Fibroblast of peridontal ligament (primary cell): ENCODE results near the gene BUB1B.
"Not testable (repeated sequence)": the region's sequence is repeated elsewhere in the genome, so short reads cannot be mapped to it uniquely, and the experiment has no call there.

Experiments
- DNase-seq: peaks from one replicate; pipeline ENCODE4 v3.0.0-alpha.2; 2010; ENCODE audit errors: extremely low read depth

BUB1B gene, protein sequence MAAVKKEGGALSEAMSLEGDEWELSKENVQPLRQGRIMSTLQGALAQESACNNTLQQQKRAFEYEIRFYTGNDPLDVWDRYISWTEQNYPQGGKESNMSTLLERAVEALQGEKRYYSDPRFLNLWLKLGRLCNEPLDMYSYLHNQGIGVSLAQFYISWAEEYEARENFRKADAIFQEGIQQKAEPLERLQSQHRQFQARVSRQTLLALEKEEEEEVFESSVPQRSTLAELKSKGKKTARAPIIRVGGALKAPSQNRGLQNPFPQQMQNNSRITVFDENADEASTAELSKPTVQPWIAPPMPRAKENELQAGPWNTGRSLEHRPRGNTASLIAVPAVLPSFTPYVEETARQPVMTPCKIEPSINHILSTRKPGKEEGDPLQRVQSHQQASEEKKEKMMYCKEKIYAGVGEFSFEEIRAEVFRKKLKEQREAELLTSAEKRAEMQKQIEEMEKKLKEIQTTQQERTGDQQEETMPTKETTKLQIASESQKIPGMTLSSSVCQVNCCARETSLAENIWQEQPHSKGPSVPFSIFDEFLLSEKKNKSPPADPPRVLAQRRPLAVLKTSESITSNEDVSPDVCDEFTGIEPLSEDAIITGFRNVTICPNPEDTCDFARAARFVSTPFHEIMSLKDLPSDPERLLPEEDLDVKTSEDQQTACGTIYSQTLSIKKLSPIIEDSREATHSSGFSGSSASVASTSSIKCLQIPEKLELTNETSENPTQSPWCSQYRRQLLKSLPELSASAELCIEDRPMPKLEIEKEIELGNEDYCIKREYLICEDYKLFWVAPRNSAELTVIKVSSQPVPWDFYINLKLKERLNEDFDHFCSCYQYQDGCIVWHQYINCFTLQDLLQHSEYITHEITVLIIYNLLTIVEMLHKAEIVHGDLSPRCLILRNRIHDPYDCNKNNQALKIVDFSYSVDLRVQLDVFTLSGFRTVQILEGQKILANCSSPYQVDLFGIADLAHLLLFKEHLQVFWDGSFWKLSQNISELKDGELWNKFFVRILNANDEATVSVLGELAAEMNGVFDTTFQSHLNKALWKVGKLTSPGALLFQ

DNA sequence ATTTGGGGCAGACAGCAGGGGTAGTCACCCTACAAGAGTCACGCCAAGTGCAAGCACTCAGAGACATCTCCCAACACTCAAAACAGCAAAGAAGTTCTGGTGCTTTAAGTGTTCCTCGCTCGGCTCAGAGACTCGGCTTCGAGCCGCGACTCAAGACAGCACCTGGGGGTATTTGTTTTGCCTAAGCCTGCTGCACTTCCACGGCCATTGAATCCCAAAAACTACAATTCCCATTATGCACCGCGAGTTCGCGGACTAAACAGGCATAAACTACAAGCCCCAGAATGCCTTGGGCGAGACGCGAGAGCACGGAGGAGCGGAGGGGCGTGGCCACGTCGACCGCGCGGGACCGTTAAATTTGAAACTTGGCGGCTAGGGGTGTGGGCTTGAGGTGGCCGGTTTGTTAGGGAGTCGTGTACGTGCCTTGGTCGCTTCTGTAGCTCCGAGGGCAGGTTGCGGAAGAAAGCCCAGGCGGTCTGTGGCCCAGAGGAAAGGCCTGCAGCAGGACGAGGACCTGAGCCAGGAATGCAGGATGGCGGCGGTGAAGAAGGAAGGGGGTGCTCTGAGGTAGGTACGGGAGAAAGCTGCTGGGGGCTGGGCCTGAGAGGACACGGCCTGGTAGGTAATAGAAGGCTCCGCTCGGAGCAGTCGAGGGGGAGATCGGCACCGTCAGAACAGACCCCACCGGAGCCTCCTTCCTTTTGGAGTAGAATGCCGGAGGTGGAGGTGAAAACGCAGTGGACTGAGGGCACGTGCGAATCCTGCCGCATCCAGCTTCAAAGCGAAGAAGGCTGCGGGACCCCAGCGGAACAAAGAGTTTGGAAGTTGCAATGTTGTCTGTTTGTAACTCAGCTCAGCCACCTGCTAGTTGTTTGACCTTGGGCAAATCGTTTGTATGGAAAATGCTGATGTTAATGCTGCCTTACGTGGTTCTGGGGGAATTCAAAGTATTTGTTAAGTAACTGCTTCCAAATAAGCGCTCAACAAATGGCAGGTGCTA is at the start of gene BUB1B:
BUB1B (plus strand) TSS at position 381 of the 1,000 bp plus-strand sequence; CDS start at position 533, 152 bp downstream.
- DNase-seq = peak; percentile 88

DNA sequence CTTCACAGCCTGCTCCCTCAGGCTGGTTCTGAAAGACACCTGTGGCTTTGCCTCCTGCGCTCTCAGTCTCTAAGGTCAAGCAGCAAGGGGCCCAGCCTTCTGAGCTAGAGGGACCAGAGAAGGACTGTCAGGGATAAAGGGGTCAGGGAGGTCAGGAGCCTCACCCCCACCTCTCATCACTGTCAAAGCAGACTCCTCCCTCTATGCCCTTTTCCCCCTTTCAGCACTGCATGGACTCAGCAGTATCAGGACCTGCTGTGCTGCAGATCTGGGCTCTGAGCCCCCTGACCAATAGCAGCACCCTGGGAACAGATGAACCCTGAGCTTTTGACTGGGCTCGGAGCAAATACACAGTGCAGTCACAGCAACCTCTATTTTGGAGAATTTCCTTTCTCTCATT is 49.0 kb upstream of the BUB1B start:
- no peak for DNase-seq

DNA sequence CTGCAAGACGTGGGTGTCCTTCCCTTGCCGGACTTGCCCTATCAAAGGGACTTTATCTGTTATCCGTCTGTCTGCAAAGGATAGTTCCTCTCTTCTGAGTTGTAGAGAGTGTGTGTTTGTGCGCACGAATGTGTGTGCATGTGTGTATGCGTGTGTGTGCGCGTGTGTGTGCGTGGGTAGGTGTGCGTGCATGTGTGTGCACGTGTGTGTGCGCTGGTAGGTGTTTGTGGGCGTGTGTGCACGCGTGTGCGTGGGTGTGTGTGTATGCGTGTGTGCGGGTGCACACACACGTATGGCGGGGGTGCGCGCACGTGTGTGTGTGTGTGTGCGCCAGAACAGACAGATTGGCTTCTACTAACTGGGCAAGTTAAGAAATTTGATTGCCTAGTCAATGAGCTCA is 48.1 kb upstream of the BUB1B start:
- DNase-seq = no peak

DNA sequence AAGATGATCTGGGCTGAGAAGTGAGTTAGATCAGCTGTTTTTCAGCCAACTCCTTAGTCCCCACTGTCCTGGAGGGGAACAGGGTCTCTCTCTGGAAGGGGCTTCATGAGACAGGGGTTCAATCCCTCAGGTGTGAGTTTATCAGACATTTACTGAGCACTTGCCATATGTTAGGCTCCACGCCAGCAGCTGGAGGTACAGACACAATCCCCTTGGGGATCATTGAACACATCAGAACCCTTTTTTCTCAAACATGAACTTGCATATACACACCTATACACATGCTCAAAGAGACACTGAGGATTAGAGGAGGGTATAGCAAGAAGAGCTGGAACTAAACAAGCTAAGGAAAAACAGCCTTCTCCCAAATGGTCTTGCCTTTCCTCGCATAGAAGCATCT is 46.7 kb upstream of the BUB1B start:
- DNase-seq = no peak

DNA sequence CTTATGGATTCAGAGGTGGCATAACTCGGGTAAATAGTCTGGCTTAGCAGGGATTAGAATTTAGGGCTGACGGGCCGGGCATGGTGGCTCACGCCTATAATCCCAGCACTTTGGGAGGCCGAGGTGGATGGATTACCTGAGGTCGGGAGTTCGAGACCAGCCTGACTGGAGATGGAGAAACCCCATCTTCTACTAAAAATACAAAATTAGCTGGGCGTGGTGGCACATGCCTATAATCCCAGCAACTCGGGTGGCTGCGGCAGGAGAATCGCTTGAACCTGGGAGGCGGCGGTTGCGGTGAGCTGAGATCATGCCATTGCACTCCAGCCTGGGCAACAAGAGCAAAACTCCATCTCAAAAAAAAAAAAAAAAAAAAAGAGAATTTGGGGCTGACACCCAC is 45.8 kb upstream of the BUB1B start:
- DNase-seq = not testable (repeated sequence)

DNA sequence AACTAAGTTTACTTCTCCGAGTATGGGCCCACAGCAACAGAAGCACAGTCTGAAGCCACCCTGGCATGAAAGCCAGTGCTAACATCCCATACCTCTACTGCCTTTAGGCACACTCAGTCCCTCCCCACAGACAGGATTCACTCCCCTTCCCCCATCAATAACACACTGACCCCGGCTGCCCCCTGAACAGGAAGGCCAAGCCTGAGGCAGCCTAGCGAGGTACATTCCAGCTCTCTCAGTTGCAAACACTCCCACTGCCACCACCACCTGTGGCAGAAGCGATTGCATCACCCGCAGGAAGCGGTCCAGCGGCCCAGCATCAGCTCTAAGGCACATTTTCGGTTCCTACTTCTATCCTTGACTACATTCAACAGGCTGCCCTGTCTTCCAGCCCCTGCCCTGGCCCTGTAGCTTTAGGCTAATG is 45.2 kb upstream of the BUB1B start:
- no peak for DNase-seq

DNA sequence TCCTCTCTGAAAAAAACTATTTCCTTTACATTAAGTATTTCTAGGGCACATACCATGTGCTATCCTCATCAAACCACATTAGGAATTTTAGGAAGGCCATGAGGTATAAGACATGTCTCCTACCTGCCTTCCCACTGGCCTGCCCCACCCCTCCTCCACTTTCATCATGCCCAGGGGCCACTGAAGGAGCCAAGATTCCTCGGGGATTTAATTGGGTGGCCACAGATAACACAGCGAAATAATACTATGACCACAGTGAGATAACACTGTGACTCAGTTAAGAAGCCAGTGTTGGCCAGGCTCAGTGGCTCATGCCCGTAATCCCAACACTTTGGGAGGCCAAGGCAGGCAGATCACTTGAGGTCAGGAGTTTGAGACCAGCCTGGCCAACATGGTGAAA is 42.4 kb upstream of the BUB1B start:
- no peak for DNase-seq

DNA sequence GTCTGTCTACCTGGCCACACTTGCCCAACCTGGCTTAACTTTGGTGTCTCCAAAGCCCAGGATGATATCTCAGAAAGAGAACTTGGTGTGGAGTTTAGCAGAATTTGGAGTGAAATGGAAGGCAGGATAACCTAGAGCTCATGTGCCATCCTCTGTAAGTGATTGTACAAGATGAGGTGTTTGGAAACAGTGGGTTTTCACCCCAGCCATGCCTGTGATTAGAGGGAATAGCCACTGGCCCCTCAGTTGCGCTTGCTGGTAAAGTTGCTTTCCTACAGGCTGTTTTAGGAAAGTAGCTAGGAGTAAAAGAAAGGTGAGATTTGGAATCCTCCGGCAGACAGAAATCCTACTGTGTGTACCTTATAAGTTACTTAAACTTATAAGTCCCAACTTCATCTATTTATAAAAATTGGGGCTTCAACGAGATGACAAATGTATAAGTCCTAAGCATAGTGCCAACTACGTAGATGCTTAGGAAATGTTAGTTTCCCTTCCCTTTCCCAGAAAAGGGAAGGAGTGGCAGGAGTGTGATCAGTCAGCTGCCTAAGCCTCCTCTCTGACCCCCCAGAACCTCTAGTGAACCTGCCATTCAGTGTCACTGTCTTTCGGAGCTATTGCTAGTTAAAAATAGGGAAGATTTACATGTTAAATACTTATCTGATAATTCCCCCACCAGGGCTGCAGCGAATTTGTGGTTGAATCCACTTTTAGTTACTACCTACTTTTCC is 38.8 kb upstream of the BUB1B start:
- DNase-seq = no peak

DNA sequence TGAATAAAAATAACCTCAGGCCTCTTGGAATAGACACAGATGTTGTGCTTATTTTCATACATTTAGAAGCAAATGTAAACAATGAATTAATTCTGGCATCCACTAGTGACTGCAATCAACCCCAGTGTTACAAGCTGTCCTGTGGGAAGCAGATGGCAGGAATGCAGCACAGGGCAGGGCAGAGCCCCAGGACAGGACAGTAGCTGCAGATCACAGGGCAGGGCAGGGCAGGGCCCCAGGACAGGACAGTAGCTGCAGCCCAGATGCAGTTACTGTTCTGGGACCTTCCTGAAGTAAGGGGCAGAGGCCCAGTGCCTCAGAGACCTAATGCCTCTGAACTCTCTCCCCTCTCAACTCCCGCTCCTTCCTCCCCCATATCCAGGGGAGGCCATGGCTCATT is 37.9 kb upstream of the BUB1B start:
- not testable (repeated sequence) for DNase-seq

DNA sequence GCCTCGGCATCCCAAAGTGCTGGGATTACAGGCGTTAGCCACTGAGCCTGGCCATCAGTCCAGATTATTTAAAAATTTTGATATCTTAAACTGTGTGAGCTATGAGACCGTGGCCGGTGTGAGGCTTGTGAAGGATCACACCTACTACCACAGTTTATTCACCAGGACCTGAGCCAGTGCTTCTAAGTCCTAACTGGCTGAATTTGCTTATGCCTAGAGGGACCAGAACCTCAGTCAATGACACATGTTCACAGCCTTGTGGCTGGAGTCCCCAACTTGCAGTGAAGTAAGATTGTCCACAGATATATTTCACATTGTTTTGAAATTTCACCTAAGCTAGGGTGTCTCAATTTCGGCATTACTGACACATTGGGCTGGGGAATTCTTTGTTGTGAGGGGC is 37.0 kb upstream of the BUB1B start:
- not testable (repeated sequence) for DNase-seq

DNA sequence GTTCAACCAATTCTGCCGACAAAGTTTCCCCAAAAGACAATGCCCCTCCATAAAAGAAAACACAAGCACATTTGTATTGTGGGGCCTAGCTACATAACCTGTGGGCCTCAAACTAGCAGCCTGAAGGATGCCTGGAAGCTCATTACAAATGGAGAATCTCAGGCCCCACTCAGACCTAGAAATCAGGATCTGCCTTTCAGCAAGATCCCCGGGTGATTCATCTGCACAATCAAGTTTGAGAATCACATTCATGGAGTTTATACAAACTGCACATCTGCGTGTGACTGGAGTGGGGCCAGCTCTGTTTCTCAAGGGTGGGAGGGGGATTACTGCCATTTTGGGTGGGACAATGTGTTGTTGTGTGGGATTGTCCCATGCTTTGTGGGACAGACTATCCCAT is 36.5 kb upstream of the BUB1B start:
- not testable (repeated sequence) for DNase-seq

DNA sequence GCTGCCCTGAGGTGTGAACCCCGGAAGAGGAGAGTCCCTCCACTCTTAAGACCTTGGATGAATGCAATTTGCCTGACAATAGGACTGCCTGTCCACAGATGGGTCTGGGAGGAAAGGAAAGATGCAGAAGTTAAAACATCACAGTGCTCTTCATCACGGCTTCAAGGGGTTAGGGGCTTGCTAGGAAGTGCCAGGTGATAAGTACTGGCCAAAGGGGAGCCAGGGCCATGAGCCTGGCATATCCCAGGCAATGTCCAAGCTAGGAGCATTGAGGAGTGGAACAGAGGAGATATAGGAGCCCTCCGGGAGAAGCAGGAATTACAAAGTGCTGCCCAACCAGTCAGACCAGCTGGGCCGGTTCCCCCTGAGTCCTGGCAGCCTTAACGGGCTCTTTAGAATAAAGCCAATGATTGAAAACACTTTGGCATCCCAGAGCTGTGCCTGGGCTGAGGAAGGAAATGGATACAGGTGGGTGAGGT is 36.0 kb upstream of the BUB1B start:
- not testable (repeated sequence) for DNase-seq

DNA sequence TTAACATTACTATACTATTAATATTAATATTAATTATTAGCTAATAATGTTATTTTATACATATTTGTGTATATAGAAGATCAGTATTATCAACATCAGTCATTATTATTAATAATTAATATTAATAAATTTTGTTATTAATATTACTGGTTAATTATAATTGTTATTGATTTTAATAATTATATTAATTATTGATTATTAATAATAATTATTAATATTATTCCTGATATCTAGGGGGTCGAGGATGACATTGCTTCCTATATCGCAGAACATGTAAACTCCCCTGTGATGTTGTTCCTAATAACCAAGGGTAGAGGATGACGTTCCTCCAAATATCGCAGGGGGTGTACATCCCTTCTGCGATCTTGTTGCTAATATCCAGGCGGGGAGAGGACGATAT is 34.9 kb upstream of the BUB1B start:
- DNase-seq = no peak

DNA sequence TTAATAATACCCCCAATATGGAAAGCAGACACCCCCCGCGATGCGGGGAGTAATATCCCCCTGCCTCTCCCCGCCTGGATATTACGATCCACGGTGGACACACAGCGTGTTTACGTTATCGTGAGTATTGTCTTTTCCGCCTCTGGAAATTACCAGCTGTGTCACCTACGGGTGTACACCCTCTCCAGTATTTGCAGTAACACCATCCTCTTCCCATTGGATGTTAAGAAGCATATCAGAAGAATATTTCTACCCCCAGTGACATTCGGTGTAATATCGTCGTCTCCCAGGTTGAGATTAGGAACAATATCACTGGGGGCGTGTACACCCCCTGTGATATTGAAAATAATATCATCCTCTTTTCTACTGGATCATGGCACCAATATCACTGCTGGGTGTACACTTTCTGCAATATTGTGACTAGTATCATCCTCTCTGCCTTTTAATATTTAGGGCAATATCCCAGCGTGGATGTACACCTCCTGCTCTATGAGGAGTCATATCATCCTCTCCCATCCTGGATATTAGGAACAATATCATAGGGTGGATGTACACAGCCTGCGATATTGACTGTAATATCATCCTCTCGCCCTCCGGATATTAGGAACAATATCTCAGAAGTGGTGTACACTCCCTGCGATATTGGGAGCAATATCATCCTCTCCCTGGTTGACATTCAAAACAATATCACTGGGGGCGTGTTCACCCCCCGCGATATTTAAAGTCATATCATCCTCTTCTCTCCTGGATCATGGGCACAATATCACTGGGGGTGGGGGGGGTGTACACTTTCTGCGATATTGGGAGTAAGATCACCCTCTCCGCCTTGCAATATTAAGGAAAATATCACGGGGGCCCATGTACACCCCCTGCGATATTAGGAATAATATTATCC is 31.9 kb upstream of the BUB1B start:
- no peak for DNase-seq

DNA sequence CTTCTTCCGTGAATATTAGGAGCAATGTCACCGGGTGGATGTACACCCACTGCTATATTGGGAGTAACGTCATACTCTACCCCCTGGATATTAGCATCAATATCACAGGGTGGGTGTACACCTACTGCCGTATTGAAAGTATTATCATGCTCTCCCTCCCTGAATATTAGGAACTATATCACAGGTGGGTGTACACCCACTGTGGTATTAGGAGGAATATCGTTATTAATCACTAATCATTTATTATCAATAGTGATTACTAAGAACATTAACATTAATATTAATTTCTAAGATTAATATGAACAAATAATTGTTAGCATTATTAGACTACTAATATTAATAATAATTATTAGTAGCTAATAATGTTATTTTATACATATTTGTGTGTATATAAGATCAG is 30.8 kb upstream of the BUB1B start:
- no peak for DNase-seq

DNA sequence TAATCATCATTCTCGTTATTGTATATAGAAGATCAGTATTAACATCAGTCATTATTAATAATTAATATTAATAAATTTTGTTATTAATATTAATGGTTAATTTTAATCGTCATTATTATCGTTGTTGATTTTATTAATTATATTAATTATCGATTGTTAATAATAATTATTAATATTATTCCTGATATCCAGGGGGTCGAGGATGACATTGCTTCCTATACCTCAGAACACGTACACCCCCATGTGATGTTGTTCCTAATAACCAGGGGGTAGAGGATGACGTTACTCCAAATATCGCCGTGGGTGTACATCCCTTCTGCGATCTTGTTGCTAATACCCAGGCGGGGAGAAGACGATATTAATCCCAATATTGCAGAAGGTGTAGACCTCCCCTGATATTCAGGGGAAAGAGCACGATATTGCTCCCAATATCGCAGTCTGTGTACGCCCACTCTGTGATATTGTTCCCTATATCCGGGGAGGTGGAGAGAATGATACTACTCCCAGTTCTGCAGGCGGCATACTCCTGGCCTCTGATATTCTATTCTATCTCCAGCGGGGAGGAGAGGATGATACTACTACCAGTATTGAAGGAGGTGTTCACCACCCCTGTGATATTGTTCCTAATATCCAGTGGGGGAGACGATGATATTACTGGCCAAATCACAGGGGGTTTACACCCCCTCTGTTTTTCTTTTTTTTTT is 29.9 kb upstream of the BUB1B start:
- no peak for DNase-seq

DNA sequence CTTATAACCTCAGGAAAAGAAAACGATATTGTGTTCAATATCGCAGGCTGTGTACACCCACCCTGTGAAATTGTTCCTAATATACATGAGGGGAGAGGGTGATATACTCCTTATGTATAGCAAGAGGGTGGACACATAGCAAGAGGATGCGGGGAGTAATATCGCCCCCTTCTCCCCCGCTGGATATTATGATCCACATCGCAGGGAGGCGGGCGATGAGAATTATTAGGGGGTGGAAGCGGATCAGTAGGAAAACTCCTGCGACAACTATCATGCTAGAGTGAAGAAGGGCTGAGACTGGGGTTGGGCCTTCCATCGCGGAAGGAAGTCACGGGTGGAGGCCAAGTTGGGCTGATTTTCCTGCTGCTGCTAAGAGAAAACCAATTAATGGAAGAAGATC is 27.3 kb upstream of the BUB1B start:
- DNase-seq = no peak

DNA sequence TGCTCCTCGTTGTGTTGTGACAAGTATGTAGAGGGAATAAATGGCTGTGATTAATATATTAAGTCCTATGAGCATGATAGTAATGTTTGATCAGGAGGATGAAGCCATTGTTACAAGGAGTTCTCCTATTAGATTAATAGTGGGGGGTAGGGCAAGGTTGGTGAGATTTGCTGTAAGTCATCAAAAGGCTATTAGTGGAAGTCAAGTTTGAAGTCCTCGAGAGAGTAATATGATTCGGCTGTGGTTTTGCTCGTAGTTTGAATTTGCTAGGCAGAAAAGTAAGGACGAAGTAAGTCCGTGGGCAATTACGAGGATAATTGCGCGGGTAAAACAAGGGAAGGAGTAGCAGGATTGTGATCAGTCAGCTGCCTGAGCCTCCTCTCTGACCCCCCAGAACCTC is 26.0 kb upstream of the BUB1B start:
- DNase-seq = no peak
